HepG2 (cell line): Measurements from ENCODE around the gene IMPDH2.

ENCODE experiments used
- CCAR2 ChIP-seq: fragments of 200-400 bp; formaldehyde crosslinking; optimal IDR thresholded peaks from 2 replicates; pipeline ENCODE3; 2018; ENCODE audit warnings: low read depth, mild to moderate bottlenecking, low read length, moderate library complexity
- RFX5 ChIP-seq: IDR thresholded peaks from 2 replicates; pipeline ENCODE4 v1.6.1; 2011; ENCODE audit warnings: low read depth, low read length, improper control_type of control experiment
- SMC3 ChIP-seq: IDR thresholded peaks from 2 replicates; pipeline ENCODE4 v1.6.1; 2011; ENCODE audit warnings: low read length, improper control_type of control experiment
- ZIK1 ChIP-seq: sonication (generic); formaldehyde crosslinking; IDR thresholded peaks from 2 replicates; pipeline ENCODE4 v1.5.0; 2020; ENCODE audit warnings: mild to moderate bottlenecking, low read depth, missing genetic modification reagents, borderline replicate concordance
- ZNF598 ChIP-seq: sonication (generic); formaldehyde crosslinking; IDR thresholded peaks from 2 replicates; pipeline ENCODE4 v1.5.1; 2020; ENCODE audit warnings: mild to moderate bottlenecking, missing genetic modification reagents, borderline replicate concordance

DNA sequence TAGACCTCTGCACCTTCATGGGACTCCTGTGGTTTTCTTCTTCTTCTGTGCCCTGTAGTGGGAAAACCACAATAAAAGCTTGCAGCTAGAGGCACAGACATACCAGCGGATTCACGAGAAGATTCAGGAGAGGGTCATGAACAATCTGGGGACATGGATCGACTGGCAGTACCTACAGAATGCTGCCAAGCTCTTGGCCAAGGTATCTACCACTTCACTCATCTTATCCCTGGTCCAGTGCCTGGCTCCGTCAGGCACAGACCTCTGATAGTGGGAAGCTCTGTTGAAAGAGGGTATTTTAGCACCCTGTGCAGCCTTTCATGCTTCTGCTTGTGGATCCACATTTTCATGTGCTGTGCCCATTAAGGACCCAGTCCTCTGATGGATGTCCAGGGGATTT lies 48.9 kb downstream of the IMPDH2 start:
- TF ChIP-seq SMC3 (no peak), CCAR2 (no peak), ZIK1 (CRISPR knock-in tag) (no peak), ZNF598 (no peak), RFX5 (no peak)
